Parathyroid adenoma (tissue), 2 donors: ENCODE results near the gene ADSL.
"Not testable (repeated sequence)": the region's sequence is repeated elsewhere in the genome, so short reads cannot be mapped to it uniquely, and the experiment has no call there.

Experiments
- H2AFZ ChIP-seq: fragments of 300-600 bp; sonication (generic); one replicate; pipeline ENCODE4 v1.7.0; 2017; ENCODE audit warnings: antibody characterized with exemption, mild to moderate bottlenecking
- H3K27ac ChIP-seq: fragments of 300-600 bp; sonication (generic); one replicate; pipeline ENCODE4 v1.7.0; 2017
- H3K27me3 ChIP-seq: fragments of 300-600 bp; sonication (generic); one replicate; pipeline ENCODE4 v1.7.0; 2017; ENCODE audit warnings: low read length; ENCODE audit not compliant: control insufficient read depth, insufficient read depth
- H3K36me3 ChIP-seq: fragments of 300-600 bp; sonication (generic); one replicate; pipeline ENCODE4 v1.7.0; 2017; ENCODE audit warnings: low read length; ENCODE audit not compliant: control insufficient read depth, insufficient read depth
- H3K4me1 ChIP-seq: fragments of 300-600 bp; sonication (generic); one replicate; pipeline ENCODE4 v1.7.0; 2017; ENCODE audit warnings: control low read depth
- H3K4me2 ChIP-seq: fragments of 300-600 bp; sonication (generic); one replicate; pipeline ENCODE4 v1.7.0; 2017; ENCODE audit warnings: low read length
- H3K4me3 ChIP-seq: fragments of 300-600 bp; sonication (generic); one replicate; pipeline ENCODE4 v1.7.0; 2017; ENCODE audit warnings: low read depth, low read length
- H3K79me2 ChIP-seq: fragments of 300-600 bp; sonication (generic); one replicate; pipeline ENCODE4 v1.7.0; 2017; ENCODE audit warnings: control low read depth
- H3K9ac ChIP-seq: fragments of 300-600 bp; sonication (generic); one replicate; pipeline ENCODE4 v1.7.0; 2017; ENCODE audit warnings: mild to moderate bottlenecking
- H3K9me3 ChIP-seq: fragments of 300-600 bp; sonication (generic); one replicate; pipeline ENCODE4 v1.7.0; 2017; ENCODE audit warnings: low read length; ENCODE audit not compliant: control insufficient read depth
- CTCF ChIP-seq: fragments of 300-600 bp; sonication (generic); IDR thresholded peaks from one replicate; pipeline ENCODE4 v1.7.0; 2017; ENCODE audit warnings: antibody characterized with exemption, mild to moderate bottlenecking
- donor health status: primary hyperparathyroidism.

ADSL gene

DNA sequence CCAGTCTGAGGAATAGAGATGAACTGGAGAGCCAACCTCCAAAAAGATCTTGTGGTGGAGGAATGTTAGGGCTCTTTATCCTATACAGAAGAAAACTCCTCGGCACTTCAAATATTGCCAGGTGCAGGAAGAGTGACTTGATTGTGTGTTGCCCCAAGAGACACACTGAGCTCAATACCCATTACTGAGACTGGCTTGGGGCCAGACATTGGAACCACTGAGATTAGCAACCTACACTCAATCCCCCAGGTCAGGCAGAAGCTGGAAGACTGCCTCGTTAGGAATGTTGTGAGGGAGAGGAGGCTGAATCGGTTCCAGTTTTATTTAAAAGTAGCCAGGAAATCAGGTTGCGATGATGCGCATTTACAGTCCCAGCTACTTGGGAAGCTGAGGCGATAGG is 21.7 kb downstream of the ADSL start:
- no peak for TF ChIP-seq CTCF

DNA sequence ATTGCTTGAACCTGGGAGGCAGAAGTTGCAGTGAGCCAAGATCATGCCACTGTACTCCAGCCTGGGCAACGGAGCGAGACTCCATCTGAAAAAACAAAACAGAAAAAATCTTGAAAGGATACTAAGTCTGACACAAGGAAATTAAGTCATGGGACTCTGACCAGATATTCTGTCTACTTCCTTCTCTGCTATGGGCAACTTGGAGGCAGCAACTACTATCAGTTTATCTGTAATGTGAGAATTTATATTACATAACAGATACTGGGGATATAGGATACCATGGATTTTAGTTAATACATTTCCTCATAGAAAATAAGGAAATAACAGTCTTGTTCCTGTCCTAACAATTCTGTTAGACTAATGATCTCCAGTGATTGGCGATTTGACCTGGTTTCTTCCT is 22.5 kb downstream of the ADSL start:
- no peak overlapping the region for H3K27ac ChIP-seq
- H3K79me2 ChIP-seq = no peaks in the 10 kb centered on the region
- TF ChIP-seq CTCF = no peak

More for the DNA sequence above, 21.7 kb downstream of the ADSL start:
- no peaks in the 10 kb centered on the region for H3K36me3 ChIP-seq
- no peaks in the 10 kb centered on the region for H3K4me1 ChIP-seq
- H3K9me3 ChIP-seq = no peaks in the 10 kb centered on the region
- H3K79me2 ChIP-seq = no peaks in the 10 kb centered on the region
- H3K27ac ChIP-seq = no peak overlapping the region
- H3K4me3 ChIP-seq = no peak overlapping the region
- H3K27me3 ChIP-seq = no peaks in the 10 kb centered on the region
- no peak overlapping the region for H3K9ac ChIP-seq
- H2AFZ ChIP-seq = no peak overlapping the region
- H3K4me2 ChIP-seq = no peak overlapping the region

GRCh38 chr22:40374567-40374966 is 28.3 kb downstream of the ADSL start:
- Histone ChIP-seq H3K36me3 (no peaks in the 10 kb centered on the region), H3K4me3 (no peak overlapping the region), H3K4me2 (no peak overlapping the region), H3K9ac (no peak overlapping the region), H2AFZ (no peak overlapping the region), H3K4me1 (no peaks in the 10 kb centered on the region), H3K27ac (no peak overlapping the region), H3K79me2 (peaks cover 8% of the 10 kb centered on the region), H3K9me3 (no peaks in the 10 kb centered on the region), H3K27me3 (no peaks in the 10 kb centered on the region)
- TF ChIP-seq CTCF = no peak

More for the DNA sequence above, 22.5 kb downstream of the ADSL start:
- Histone ChIP-seq H3K9ac (no peak overlapping the region), H3K4me1 (no peaks in the 10 kb centered on the region), H3K36me3 (no peaks in the 10 kb centered on the region), H3K4me2 (no peak overlapping the region), H3K9me3 (no peaks in the 10 kb centered on the region), H3K4me3 (no peak overlapping the region), H2AFZ (no peak overlapping the region), H3K27me3 (no peaks in the 10 kb centered on the region)

GRCh38 chr22:40376149-40376548 is 29.8 kb downstream of the ADSL start:
- Histone ChIP-seq H3K36me3 (no peaks in the 10 kb centered on the region), H2AFZ (no peak overlapping the region), H3K4me1 (no peaks in the 10 kb centered on the region), H3K4me2 (no peak overlapping the region), H3K79me2 (peaks cover 8% of the 10 kb centered on the region), H3K9ac (no peak overlapping the region), H3K27ac (no peak overlapping the region), H3K9me3 (no peaks in the 10 kb centered on the region), H3K27me3 (no peaks in the 10 kb centered on the region), H3K4me3 (no peak overlapping the region)
- TF ChIP-seq CTCF = no peak

GRCh38 chr22:40377931-40378330 is 31.6 kb downstream of the ADSL start:
- H3K4me2 ChIP-seq = no peak overlapping the region
- H3K9me3 ChIP-seq = no peaks in the 10 kb centered on the region
- no peak for TF ChIP-seq CTCF
- no peak overlapping the region for H3K9ac ChIP-seq
- H3K36me3 ChIP-seq = no peaks in the 10 kb centered on the region
- H2AFZ ChIP-seq = no peak overlapping the region
- no peak overlapping the region for H3K4me3 ChIP-seq
- H3K4me1 ChIP-seq = no peaks in the 10 kb centered on the region
- H3K27me3 ChIP-seq = no peaks in the 10 kb centered on the region
- no peak overlapping the region for H3K27ac ChIP-seq
- peaks cover 10% of the 10 kb centered on the region for H3K79me2 ChIP-seq

- not testable (repeated sequence) for H3K27ac ChIP-seq, H3K9ac ChIP-seq, H3K4me3 ChIP-seq, H3K4me2 ChIP-seq, H2AFZ ChIP-seq, H3K27me3 ChIP-seq, H3K79me2 ChIP-seq, H3K4me1 ChIP-seq, H3K36me3 ChIP-seq, H3K9me3 ChIP-seq
Measured at GRCh38 chr22:40378448-40378847, 32.1 kb downstream of the ADSL start.
